GM19324 (cell line): ENCODE data around the gene NFKB1.

Source experiments
- ATAC-seq: cut with Tn5 transposase; IDR thresholded peaks from one replicate; pipeline ENCODE4 v1.9.1; 2021; ENCODE audit warnings: mild to moderate bottlenecking, moderate library complexity; ENCODE audit not compliant: unreplicated experiment, low FRiP score

Gene NFKB1

DNA sequence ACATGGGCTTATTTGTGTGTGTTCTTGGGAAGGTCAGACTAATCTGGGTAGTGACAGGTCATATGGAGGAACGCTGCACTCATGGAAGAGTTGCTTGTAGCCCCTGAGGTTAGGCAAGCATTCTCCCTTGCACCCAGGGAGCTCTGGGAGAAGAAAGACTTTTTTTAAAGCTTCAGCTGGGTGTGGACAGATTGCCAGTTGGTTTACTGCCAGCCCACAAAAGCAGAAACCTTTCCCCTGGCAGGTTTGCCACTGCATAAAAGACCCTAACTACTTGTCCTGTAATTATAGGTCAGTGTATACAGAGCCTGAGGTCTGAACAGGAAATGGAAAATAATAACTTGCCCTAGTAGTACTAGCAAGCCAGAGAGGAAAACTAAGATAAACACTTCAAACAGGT, 7.4 kb upstream of the NFKB1 start:
- no peak for ATAC-seq

DNA sequence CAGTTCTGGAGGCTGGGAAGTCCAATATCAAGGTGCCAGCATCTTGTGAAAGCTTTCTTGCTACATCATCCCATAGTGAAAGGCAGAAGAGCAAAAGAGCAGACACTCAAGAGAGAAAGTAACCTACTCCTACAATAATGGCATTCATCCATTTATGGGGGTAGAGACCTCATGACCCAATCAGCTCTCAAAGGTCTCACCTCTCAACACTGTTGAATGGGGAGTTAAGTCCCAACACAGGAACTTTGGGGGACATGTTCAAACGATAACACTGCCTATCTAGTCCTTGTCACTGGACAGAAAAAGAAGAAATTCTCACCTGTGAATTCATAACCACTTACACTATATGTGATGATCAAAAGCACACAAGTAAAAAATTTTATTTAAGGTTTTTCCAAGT, 6.6 kb upstream of the NFKB1 start:
- no peak for ATAC-seq

DNA sequence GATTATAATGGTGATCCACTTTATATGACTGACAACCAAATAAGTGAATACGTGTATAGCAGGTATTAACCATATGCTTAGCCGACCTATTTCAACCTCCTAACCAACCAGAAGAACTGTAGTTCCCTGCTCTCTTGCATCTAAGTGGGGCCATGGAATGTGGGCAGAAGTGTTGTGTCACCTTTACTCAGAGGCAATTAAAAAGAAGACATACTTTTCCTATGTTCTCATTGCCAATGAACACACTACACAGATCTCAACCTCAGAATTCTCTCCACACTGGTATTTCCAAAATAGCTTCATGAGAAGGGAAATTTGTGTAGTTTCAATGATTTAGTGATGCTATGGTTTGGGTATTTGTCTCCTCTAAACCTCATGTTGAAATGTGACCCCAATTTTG, 3.2 kb upstream of the NFKB1 start:
- no peak for ATAC-seq

DNA sequence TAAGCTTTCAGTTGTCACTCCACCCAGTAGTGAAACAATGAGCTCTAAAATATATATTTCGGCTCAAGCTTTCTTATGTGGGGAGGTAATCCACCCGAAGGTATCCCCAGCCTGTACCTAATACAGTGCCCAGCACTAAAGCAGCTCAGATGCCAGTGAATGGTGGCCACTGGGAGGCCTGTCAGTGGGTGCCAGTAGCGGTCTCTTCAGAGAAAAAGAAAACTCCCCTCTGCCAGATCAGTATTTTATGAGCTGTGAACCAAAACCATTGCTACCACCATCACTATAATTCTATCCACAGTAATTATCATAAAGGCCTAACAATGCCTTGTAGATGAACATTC, 835 bp upstream of the NFKB1 start:
- ATAC-seq = no peak

DNA sequence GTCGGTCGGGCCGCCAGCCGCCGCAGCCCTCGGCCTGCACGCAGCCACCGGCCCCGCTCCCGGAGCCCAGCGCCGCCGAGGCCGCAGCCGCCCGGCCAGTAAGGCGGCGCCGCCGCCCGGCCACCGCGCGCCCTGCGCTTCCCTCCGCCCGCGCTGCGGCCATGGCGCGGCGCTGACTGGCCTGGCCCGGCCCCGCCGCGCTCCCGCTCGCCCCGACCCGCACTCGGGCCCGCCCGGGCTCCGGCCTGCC, 213 bp downstream of the NFKB1 start:
- ATAC-seq = peak; percentile 59

DNA sequence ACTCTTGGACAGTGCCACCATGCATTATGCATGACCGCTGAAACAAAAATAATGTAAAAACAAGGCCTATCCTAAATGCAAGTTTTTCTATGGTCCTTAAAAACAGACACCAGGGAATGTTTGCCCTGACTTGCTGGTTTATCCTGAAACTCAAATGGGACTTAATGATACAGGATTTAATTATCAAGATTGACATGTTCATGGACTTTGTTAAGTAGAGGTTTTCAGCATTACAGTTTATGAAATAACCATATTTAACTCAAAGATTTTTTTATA, 1.3 kb downstream of the NFKB1 start:
- ATAC-seq = no peak

DNA sequence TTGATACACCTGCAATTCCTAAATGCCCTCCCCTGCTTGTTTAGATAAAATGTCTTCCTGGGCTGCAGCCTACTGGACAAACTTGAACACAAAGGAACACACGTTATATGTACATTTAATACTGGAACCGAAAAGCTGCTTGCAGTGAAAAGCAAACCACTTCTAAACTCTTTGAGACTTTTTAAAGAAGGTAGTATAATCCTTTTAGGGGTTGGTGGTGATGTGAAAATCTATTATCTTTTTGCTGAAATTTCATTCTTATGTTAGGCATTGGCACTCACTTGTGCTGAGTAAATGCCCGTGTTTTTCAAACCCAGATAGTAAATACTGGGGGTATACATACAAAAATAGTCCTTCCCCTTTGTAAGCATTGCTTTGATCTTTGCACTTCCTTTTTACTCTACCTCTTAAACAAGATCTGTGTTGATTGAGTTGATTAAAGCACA, 2.2 kb downstream of the NFKB1 start:
- ATAC-seq = no peak

DNA sequence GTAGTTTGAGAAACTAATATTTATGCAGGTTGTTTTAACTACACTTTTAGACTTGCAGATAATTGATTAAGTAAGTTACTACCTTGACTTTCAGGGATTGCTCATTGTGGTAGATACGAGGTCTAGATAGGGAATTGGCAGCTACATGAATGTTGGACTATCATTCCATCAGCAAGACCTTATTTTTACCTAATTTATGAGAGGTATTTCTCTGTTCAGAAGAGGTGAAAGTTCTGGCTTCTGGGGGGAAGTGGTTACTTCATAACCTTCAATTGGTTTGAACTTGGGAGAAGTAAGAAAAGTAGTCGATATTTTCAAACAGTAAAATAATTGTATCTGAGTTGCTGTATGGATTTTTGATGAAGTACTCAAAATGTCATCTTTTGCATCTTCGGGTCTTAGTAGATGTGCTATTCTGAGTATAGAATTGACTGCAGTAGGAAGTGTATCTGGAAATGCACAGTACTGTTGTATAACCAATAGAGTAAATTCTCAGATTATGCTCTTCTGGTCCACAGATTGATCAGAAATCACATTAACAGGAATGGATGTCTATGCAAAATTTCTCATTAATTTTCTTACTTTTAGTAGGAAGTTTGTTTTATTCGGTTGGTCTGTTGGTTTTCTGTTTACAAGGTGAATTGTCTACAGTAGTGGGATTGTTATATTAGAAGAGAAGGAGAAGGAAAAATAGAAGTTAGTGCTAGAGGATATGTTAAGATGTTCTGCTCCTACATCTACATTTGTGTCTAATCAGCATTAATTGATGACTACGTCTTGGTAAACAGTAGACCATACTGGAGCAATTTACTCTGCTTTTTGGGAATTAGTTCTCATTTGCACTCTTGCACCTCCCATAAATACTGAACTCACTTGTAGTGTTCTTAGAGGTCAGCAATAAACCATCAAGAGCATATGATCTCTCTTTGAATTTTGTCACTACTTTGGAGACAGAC, 3.0 kb downstream of the NFKB1 start:
- ATAC-seq = no peak

DNA sequence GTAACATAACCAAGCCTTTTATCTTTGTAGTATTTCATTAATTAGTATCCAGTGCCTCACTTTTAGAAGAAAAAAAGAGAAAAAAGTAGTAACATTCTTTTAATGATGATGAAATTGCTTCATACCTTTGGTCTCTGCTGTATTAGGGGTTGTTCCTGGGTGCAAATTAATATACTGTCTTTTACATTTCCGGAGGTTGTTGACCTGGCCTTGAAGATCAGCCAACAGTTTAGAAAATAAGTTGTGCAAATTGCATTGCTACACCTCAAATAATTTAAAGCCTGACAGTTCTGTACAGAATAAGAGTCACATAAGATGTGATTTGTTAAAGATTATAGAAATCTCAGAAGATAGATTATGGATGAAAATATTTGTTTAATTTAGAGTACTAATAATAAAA, 3.8 kb downstream of the NFKB1 start:
- ATAC-seq = no peak

DNA sequence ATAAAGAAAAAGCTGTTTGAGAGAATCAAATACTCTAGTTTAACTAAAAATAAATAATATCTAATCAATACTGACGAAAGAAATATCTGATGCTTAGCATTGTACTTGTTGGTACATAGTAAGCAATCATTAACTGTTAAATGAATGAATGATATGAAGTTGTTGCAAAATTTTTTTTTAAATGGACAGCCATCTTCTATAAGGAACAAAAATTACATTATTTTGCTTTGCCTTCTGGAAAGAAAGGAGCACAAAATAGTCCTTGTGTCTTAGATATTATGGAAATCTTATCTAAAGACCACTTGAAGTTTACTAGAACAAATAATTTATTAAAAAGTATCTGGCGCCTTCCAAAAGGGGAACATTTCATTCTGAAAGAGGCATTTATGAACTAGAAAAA, 4.5 kb downstream of the NFKB1 start:
- ATAC-seq = no peak

DNA sequence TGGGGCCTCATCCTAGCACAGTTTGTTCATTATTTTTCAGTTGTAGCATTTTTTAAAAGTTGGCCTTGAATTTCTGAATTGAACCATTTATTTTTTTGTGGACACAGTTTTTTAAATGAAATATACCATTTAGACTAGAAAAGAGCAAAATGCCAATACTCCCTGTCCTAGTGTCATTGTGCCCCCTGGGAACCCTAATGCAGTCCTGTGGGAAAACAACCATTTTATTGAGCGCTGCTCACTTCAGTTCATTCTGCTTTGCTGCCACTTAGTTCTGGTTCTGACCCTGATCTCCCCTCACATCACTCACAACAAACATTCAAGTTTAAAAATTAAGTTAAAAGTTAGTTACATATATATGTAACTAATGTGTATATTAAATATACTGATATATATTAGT, 5.4 kb downstream of the NFKB1 start:
- ATAC-seq = no peak

DNA sequence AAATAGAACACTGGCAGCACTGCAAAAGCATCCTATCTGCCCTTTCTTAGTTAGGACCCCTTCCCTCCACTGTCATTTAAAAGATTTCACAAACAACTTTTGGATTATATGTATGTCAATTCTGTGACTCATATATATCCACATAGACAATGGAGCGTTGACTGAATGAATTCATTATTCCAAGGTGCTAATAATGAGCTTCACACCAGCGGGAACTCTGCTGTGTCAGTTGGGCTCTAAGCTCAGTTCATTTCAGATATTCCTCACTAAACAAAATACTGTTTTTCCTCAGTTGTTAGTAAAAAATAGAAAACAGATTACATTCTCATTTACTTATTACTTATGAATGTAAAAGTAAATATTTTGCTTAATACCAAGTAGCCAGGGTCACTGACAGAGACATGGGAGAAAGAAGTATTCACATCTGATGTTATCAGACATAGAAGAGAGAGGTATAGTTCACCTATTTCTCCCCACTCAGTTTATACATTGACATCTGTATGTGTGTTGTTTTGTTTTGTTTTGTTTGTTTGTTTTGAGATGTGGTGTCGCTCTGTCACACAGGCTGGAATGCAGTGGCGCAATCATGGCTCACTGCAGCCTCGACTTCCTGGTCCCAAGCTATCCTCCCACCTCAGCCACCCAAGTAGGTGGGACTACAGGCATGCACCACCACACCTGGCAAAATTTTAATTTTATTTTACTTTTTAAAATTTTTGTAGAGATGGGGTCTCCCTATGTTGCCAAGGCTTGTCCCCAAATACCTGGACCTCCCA, 10.9 kb downstream of the NFKB1 start:
- ATAC-seq = no peak

DNA sequence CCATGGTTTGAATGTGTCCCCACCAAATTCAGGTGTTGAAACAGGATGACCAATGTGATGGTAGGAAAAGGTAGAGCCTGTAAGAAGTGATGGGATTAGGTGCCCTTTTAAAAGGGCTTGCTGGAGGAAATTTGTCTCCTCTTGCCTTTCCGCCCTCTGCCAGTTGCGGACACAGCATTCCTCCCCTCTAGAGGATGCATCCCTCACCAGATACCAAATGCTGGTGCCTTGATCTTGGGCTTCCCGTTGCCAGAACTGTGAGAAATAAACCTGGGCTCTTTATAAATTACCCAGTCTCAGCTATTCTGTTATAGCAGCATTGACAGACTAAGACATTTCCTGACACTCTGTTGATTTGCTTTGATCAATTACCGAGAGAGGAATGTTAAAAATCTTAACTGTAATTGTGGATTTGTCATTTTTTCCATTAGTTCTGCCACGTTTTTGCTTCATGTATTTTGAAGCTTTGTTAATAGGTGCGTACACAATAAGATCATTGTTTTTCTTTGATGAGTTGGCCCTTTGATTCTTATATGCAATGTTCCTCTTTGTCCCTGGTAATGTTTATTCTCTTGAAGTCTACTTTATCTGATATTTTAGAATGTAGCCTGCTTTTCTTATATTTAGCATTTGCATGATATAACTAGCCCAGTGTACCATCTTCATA, 13.3 kb downstream of the NFKB1 start:
- ATAC-seq = no peak

DNA sequence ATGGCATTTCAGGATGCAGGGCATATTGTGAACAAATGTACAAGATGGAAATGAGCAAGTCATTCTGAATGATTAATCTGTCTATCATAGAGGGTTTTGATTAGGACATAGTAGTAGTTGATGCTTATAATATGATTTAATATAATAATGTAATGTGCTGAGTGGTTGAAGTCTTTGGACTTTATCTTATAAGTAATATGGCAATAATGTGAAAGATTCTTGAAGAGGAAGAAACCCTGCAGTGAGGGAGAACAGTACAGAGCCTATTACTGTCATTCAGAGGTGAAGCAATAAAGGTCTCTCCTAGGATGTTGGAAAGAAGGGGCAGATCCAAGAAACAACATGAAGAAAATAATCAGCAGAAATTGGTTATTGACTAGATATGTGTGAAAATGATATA, 16.6 kb downstream of the NFKB1 start:
- ATAC-seq = no peak

DNA sequence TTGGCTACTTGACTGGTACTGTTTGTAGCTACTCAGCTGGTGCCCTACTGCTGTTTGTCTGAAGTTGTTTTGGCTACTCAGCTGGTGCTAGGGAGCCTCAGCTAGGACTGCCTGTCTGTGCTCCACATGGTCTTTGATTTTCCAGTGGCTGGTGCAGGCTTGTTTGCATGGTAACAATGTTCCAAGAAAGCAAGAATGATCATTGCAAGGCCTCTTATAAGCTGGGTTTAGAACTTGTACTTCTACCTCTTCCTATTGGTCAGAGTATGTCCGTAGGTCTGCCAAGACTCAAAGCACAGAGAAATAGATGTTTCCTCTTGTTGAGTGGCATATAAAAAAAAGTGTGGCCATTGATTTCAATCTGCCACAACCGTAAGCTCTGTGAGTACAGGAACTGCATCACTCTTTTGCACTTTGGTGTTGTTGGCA, 17.6 kb downstream of the NFKB1 start:
- no peak for ATAC-seq

DNA sequence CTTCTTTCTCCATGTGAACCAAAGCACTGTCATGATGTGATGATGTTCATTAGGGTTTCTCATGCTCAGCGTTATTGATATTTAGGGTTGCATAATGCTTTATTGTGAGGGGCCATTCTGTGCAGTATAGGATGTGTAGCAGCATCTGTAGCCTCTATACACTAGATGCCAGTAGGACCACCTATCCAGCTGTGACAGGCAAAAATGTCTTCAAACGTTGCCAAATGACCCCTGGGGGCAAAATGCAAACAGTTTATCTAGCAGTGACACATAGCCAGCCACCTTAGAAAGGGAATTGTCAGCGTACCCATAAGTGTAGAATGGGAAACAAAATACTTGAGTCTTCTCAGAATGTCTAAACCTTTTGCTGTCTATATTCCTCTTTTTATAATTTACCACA, 18.8 kb downstream of the NFKB1 start:
- no peak for ATAC-seq

DNA sequence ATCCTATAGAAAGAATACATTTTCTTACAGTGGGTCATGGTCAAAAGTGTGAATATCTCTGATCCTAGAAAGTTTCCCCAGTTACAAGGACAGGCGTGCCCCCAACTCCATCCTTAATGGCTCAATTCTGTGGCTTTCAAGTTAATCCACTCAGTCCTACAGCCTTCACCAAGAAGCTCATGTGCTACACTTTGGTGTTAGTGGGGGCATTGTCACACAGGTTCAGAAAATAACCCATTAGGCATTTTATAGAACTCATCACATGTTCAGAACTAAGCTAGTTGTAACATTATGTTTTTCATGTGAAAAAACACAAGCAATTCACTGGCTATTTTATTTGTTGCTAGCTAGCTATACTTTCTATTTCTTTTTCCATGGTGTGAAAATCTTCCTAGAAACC, 20.4 kb downstream of the NFKB1 start:
- ATAC-seq = no peak

DNA sequence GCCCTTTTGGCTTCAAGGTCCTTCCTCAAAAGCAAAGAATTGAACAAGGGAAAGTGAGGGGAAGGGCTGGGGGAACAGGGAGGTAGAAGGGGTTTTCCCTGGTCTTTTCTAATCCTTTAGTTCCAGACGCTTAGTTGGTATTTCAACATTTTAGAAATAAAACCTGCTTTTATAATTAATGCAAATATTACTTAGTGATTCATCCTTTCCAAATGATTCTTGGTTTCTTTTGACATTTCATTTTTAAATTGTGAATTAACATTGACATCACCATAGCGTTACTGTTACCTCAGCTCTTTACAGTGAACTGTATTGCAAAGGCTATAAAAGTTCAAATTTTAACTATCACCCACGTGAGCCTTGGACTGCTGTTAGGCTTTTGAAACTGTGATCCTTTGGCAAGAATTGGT, 20.9 kb downstream of the NFKB1 start:
- no peak for ATAC-seq

DNA sequence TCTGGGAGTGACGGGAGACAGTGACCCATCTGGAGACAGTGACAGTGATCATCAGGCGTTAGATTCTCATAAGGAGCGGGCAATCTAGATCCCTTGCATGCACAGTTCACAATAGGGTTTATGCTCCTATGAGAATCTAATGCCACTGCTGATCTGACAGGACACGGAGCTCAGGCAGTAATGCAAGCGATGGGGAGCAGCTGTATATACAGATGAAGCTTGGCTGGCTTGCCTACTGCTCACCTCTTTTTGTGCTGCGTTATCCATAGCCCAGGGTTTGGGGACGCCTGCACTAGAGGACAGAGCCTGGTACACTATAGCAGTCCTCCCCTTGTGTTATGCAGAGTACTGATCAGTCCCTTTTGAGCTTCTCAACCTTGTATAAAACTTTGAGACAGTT, 23.5 kb downstream of the NFKB1 start:
- no peak for ATAC-seq

DNA sequence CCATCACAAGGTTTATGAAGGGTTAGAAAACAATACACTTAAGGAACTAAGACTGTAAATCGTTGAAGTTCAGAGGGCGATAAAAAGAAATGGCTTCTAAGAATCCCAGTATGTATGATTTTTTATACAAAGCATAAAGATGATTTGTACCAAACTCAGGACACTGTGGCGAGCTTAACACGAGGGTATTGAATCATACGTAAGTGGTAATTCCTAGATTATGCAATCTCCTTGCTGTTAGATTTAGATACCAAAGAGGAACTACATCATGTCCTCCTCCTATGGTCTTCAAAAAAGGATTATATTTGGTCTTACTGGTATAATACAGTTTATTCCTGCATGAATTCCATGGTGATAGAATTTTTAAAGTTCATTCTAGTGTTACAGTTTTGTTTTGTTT, 23.9 kb downstream of the NFKB1 start:
- no peak for ATAC-seq

DNA sequence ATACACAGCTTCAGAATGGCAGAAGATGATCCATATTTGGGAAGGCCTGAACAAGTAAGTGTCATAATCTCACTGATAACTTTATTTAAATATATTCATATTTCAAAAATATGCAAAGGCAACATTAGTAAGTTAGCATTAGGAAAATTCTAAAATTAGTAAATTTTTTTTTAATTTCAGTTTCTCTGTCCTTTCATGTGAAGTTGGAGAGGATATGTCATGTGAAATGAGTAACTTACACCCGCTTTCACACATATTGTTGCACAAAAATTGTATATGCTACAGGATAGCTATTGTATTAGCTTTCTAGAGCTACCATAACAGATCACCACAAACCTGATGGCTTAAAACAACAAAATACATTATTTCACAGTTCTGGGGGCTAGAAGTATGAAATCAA, 24.3 kb downstream of the NFKB1 start:
- ATAC-seq = no peak

DNA sequence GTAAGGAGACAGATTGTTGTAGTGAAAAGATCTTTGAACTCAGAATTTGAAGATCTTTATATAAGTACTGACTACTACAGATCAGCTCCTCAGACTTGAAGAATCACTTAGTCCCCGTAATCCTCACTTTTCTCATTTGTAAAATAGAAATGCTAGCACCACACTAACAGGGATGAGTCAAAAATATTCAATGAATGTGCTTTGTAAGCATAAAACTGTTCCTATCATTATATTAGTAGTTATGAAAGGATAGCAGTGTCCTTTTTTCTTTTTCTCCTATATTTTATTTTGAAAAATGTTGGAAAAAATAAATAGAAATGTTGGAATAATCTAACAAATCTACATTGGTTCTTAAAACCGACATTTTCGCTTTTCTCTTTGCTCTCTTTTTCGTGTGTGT, 25.4 kb downstream of the NFKB1 start:
- no peak for ATAC-seq
